A549 (cell line): Measurements from ENCODE around the gene SSBP2. TPM values are rescaled to one million over a fixed set of nuclear protein-coding genes. Genes with fewer than 3 reads are reported as not detected.

Source experiments
- ATAC-seq, 2 experiments: fragments of 200-7000 bp in 1 of 2; fragments of >200 bp in 1 of 2; cut with Nextera tagmentation in 1 of 2; cut with Tn5 transposase in 1 of 2; 3 replicates each; pipeline versions ENCODE4 v1.8.0 to v1.9.1; 2018 to 2020; ENCODE audit warnings: mild to moderate bottlenecking in 1 of 2, moderate library complexity in 1 of 2
- CTCF ChIA-PET: fragments of 300-600 bp; sonication (Branson Sonifier 250); formaldehyde crosslinking; extraction: SDS; loops from one replicate; lab custom pipeline; 2021; ENCODE audit warnings: antibody characterized with exemption, inconsistent platforms; lab: Yijun Ruan, JAX
- POLR2A ChIA-PET: fragments of 350-600 bp; formaldehyde crosslinking; extraction: SDS; loops from one replicate; lab custom pipeline; 2021; ENCODE audit warnings: antibody characterized with exemption, inconsistent platforms; lab: Yijun Ruan, JAX
- DNase-seq, 2 experiments: peaks; one replicate each; pipeline versions ENCODE4 v3.0.0 to v3.0.0-alpha.2; 2011 to 2016; ENCODE audit warnings: low read depth in 1 of 2, low spot score in 1 of 2
- FAIRE-seq: peaks from 2 replicates; lab custom pipeline; 2011; peaks lifted over from hg19 to GRCh38; lab: Jason Lieb, UNC
- H3K27ac ChIP-seq, 2 experiments: fragments of >200 bp; sonication (Bioruptor Twin); formaldehyde crosslinking; 3 replicates each; pipeline ENCODE4 v1.5.1; 2016 to 2017
- H3K4me1 ChIP-seq: fragments of >200 bp; sonication (Bioruptor Twin); formaldehyde crosslinking; 3 replicates; pipeline ENCODE4 v1.6.1; 2016
- H3K4me2 ChIP-seq: fragments of >200 bp; sonication (Bioruptor Twin); formaldehyde crosslinking; 3 replicates; pipeline ENCODE4 v1.6.1; 2016
- H3K4me3 ChIP-seq: fragments of >200 bp; sonication (Bioruptor Twin); formaldehyde crosslinking; 3 replicates; pipeline ENCODE4 v1.5.1; 2016
- H3K9me3 ChIP-seq: fragments of >200 bp; sonication (Bioruptor Twin); formaldehyde crosslinking; 3 replicates; pipeline ENCODE4 v1.6.1; 2016
- CEBPB ChIP-seq, 2 experiments: fragments of >200 bp in 1 of 2; sonication (Bioruptor Twin) in 1 of 2; formaldehyde crosslinking in 1 of 2; IDR thresholded peaks; 2 replicates each; pipeline ENCODE4 v1.6.1; 2012 to 2016
- CHD4 ChIP-seq: fragments of 200-600 bp; sonication (generic); IDR thresholded peaks from 2 replicates; pipeline ENCODE4 v1.6.1; 2016; ENCODE audit warnings: antibody characterized with exemption, mild to moderate bottlenecking, borderline replicate concordance
- EHF ChIP-seq: fragments of 250-450 bp; sonication (Bioruptor Pico); IDR thresholded peaks from 2 replicates; pipeline ENCODE4 v1.5.0; 2020; ENCODE audit warnings: mild to moderate bottlenecking
- EP300 ChIP-seq, 2 experiments: fragments of >200 bp; sonication (Bioruptor Twin); formaldehyde crosslinking; IDR thresholded peaks; 2 replicates in 1 of 2; 3 replicates in 1 of 2; pipeline ENCODE4 v1.6.1; 2016 to 2017
- ESRRA ChIP-seq: fragments of 150-350 bp; IDR thresholded peaks from 2 replicates; pipeline ENCODE4 v1.6.1; 2014; ENCODE audit warnings: mild to moderate bottlenecking, low read length, borderline replicate concordance
- FOSL2 ChIP-seq, 2 experiments: fragments of 450-650 bp in 1 of 2; fragments of >200 bp in 1 of 2; sonication (Bioruptor Twin) in 1 of 2; formaldehyde crosslinking; IDR thresholded peaks; 2 replicates each; pipeline versions ENCODE4 v1.5.0 to v1.6.1; 2016 to 2020; ENCODE audit warnings: mild to moderate bottlenecking in 1 of 2, moderate library complexity in 1 of 2
- FOXS1 ChIP-seq: fragments of 250-450 bp; sonication (Bioruptor Pico); IDR thresholded peaks from 2 replicates; pipeline ENCODE4 v1.5.0; 2020; ENCODE audit warnings: mild to moderate bottlenecking, moderate library complexity
- GATA3 ChIP-seq: IDR thresholded peaks from 2 replicates; pipeline ENCODE4 v1.6.1; 2012; ENCODE audit warnings: borderline replicate concordance
- HDAC2 ChIP-seq: fragments of 200-600 bp; sonication (generic); IDR thresholded peaks from 2 replicates; pipeline ENCODE4 v1.6.1; 2016
- HEYL ChIP-seq: fragments of 250-450 bp; sonication (Bioruptor Pico); IDR thresholded peaks from 2 replicates; pipeline ENCODE4 v1.8.0; 2021; ENCODE audit warnings: mild to moderate bottlenecking, moderate library complexity
- HOXB13 ChIP-seq: fragments of 250-450 bp; sonication (Bioruptor Pico); IDR thresholded peaks from 2 replicates; pipeline ENCODE4 v1.5.0; 2020; ENCODE audit warnings: low read depth, mild to moderate bottlenecking, moderate library complexity
- JUN ChIP-seq, 2 experiments: fragments of >200 bp; sonication (Bioruptor Twin); formaldehyde crosslinking; IDR thresholded peaks; 2 replicates in 1 of 2; 3 replicates in 1 of 2; pipeline ENCODE4 v1.6.1; 2016 to 2017
- KDM1A ChIP-seq: fragments of 200-600 bp; sonication (generic); IDR thresholded peaks from 2 replicates; pipeline ENCODE4 v1.6.1; 2016; ENCODE audit warnings: low read depth, mild to moderate bottlenecking
- KDM5A ChIP-seq: fragments of 200-600 bp; sonication (generic); IDR thresholded peaks from 2 replicates; pipeline ENCODE4 v1.6.1; 2016; ENCODE audit warnings: antibody characterized with exemption, mild to moderate bottlenecking
- NFE2L2 ChIP-seq: fragments of 150-350 bp; conservative IDR thresholded peaks from 2 replicates; pipeline ENCODE4 v1.6.1; 2014; ENCODE audit warnings: low read length
- NPAS2 ChIP-seq: fragments of 250-450 bp; sonication (Bioruptor Pico); IDR thresholded peaks from 2 replicates; pipeline ENCODE4 v1.8.0; 2022; ENCODE audit warnings: mild to moderate bottlenecking, moderate library complexity, borderline replicate concordance
- POLR2A ChIP-seq: IDR thresholded peaks from 2 replicates; pipeline ENCODE4 v1.6.1; 2012; ENCODE audit warnings: mild to moderate bottlenecking, low read length
- RAD21 ChIP-seq, 2 experiments: fragments of >200 bp in 1 of 2; sonication (Bioruptor Twin) in 1 of 2; formaldehyde crosslinking in 1 of 2; IDR thresholded peaks in 1 of 2; conservative IDR thresholded peaks in 1 of 2; 2 replicates in 1 of 2; 3 replicates in 1 of 2; pipeline ENCODE4 v1.6.1; 2012 to 2018; ENCODE audit warnings: inconsistent platforms in 1 of 2
- RFX5 ChIP-seq: fragments of 450-650 bp; IDR thresholded peaks from 2 replicates; pipeline ENCODE4 v1.7.1; 2014; ENCODE audit warnings: antibody characterized with exemption, mild to moderate bottlenecking, moderate library complexity
- RNF2 ChIP-seq: fragments of 200-600 bp; sonication (generic); IDR thresholded peaks from 2 replicates; pipeline ENCODE4 v1.6.1; 2016; ENCODE audit warnings: low read depth, mild to moderate bottlenecking, antibody characterized with exemption, moderate library complexity, borderline replicate concordance
- SMC3 ChIP-seq: fragments of >200 bp; sonication (Bioruptor Twin); formaldehyde crosslinking; IDR thresholded peaks from 3 replicates; pipeline ENCODE4 v1.6.1; 2018; ENCODE audit warnings: inconsistent platforms
- SREBF2 ChIP-seq: fragments of 450-650 bp; IDR thresholded peaks from 2 replicates; pipeline ENCODE4 v1.6.1; 2014; ENCODE audit warnings: mild to moderate bottlenecking, moderate library complexity
- TFCP2L1 ChIP-seq: fragments of 250-450 bp; sonication (Bioruptor Pico); IDR thresholded peaks from 2 replicates; pipeline ENCODE4 v1.5.0; 2021; ENCODE audit warnings: mild to moderate bottlenecking
- TP53 ChIP-seq: fragments of 250-450 bp; sonication (Bioruptor Pico); IDR thresholded peaks from 2 replicates; pipeline ENCODE4 v1.5.0; 2021; ENCODE audit warnings: mild to moderate bottlenecking, moderate library complexity
- WGBS: methylation state at CpG from one replicate; pipeline ENCODE4 v1.1.6; 2017; ENCODE audit errors: missing lambda C conversion rate; 5-methylcytosine and 5-hydroxymethylcytosine counted together
- polyA plus RNA-seq, 4 experiments: library from polyadenylated mRNA; depleted of rRNA in 3 of 4; stranded (reverse); fragments of >200 nt; fragmentation: RNase III in 1 of 4; extraction: RNeasy Plus Mini Kit Qiagen cat#74134 plus additional on column Dnase treatment in 1 of 4; gene quantifications; 2 replicates in 3 of 4; 3 replicates in 1 of 4; pipeline ENCODE4 v1.2.3, GENCODE V29; 2011 to 2017
- TF ChIP-seq, protein P1 (sequence below): fragments of >200 bp; sonication (Bioruptor Twin); formaldehyde crosslinking; IDR thresholded peaks from 3 replicates; pipeline ENCODE4 v1.5.1; 2016
- TF ChIP-seq, protein P2 (sequence below): fragments of 250-450 bp; sonication (Bioruptor Pico); IDR thresholded peaks from 2 replicates; pipeline ENCODE4 v1.5.0; 2021; ENCODE audit warnings: mild to moderate bottlenecking, moderate library complexity, borderline replicate concordance
- TF ChIP-seq, protein P3 (sequence below): IDR thresholded peaks from 2 replicates; pipeline ENCODE4 v1.6.1; 2012
- TF ChIP-seq, protein P4 (sequence below): fragments of >200 bp; sonication (Bioruptor Twin); formaldehyde crosslinking; IDR thresholded peaks from 2 replicates; pipeline ENCODE4 v1.6.1; 2016
- TF ChIP-seq, protein P5 (sequence below): fragments of >200 bp; sonication (Bioruptor Twin); formaldehyde crosslinking; IDR thresholded peaks from 3 replicates; pipeline ENCODE4 v1.6.1; 2016

The SSBP2 gene
- polyA plus RNA-seq, 2 of the 4 experiments (the other 2 are of a cell fraction), result 4.5 to 14.2 TPM

DNA sequence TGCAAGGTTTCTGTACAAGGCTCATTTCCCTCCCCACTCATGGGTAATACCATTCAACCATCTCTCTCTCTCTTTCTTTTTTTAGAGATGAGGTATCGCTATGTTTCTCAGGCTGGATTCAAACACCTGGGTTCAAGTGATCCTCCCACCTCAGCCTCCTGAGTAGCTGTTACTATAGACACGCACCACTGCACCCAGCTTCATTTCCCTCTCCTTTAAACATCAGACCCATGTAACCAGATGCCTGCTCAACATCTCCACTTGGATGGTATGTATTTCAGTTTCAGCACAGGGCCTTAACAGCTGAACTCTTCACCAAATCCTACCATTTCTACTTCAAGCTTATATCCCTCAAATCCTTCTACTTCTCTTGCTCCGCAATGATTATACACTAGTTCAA lies 117.4 kb downstream of the SSBP2 start:
- Histone ChIP-seq H3K9me3 (no peaks in the 10 kb centered on the region), H3K4me3 (no peak overlapping the region), H3K4me1 (no peaks in the 10 kb centered on the region), H3K27ac (no peak overlapping the region), H3K4me2 (no peak overlapping the region)
- TF ChIP-seq NPAS2, result no peak
- no peak for TF ChIP-seq FOXS1 (CRISPR knock-in tag)
- TF ChIP-seq TFCP2L1 (CRISPR knock-in tag), result no peak
- no peak for TF ChIP-seq CEBPB (IDR thresholded peaks at IDR 0.05)
- TF ChIP-seq, protein P1, sequence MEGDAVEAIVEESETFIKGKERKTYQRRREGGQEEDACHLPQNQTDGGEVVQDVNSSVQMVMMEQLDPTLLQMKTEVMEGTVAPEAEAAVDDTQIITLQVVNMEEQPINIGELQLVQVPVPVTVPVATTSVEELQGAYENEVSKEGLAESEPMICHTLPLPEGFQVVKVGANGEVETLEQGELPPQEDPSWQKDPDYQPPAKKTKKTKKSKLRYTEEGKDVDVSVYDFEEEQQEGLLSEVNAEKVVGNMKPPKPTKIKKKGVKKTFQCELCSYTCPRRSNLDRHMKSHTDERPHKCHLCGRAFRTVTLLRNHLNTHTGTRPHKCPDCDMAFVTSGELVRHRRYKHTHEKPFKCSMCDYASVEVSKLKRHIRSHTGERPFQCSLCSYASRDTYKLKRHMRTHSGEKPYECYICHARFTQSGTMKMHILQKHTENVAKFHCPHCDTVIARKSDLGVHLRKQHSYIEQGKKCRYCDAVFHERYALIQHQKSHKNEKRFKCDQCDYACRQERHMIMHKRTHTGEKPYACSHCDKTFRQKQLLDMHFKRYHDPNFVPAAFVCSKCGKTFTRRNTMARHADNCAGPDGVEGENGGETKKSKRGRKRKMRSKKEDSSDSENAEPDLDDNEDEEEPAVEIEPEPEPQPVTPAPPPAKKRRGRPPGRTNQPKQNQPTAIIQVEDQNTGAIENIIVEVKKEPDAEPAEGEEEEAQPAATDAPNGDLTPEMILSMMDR, result no peak
- no peak for TF ChIP-seq GATA3
- no peak for TF ChIP-seq NFE2L2
- no peak for TF ChIP-seq HOXB13 (CRISPR knock-in tag)
- TF ChIP-seq TP53 (CRISPR knock-in tag), result no peak
- no peak for TF ChIP-seq RAD21 (conservative IDR thresholded peaks at IDR 0.05 in 1 of 2, IDR thresholded peaks at IDR 0.05 in 1 of 2)
- no peak for TF ChIP-seq SREBF2
- TF ChIP-seq, protein P2, sequence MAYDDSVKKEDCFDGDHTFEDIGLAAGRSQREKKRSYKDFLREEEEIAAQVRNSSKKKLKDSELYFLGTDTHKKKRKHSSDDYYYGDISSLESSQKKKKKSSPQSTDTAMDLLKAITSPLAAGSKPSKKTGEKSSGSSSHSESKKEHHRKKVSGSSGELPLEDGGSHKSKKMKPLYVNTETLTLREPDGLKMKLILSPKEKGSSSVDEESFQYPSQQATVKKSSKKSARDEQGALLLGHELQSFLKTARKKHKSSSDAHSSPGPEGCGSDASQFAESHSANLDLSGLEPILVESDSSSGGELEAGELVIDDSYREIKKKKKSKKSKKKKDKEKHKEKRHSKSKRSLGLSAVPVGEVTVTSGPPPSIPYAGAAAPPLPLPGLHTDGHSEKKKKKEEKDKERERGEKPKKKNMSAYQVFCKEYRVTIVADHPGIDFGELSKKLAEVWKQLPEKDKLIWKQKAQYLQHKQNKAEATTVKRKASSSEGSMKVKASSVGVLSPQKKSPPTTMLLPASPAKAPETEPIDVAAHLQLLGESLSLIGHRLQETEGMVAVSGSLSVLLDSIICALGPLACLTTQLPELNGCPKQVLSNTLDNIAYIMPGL (CRISPR knock-in tag), result no peak
- TF ChIP-seq, protein P3, sequence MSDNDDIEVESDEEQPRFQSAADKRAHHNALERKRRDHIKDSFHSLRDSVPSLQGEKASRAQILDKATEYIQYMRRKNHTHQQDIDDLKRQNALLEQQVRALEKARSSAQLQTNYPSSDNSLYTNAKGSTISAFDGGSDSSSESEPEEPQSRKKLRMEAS, result no peak
- TF ChIP-seq RFX5, result no peak
- no peak for TF ChIP-seq CHD4
- POLR2A ChIA-PET, result no interaction called here
- ATAC-seq (no peak), FAIRE-seq (no peak), DNase-seq (no peak)
- CTCF ChIA-PET, result interaction anchor here (0.6 to 0.8 kb wide), 2 partner anchors 45 to 347 kb away, joined by 3 read pairs; no protein-coding TSS in a partner anchor
- 97% methylated on average over 3 of the region's 3 CpGs for WGBS

DNA sequence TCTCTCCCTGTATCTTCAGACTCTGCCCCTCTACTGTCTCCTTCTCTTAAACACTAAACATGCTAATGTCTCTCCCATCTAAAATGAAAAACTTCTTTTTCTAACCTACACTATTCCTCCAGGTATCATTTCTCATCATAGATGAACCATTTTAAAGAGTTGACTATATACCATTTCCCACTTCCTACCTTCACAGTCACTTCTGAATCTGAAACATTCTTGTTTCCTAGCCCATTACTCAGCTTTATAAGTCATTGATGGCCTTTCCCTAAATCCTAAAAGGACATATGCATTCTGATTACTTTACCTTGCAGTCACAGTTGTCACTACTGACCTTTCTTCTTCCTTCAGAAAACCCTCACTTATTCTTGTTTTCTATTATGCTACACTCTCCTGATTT lies 118.2 kb downstream of the SSBP2 start:
- Histone ChIP-seq H3K4me3 (no peak overlapping the region), H3K4me1 (no peaks in the 10 kb centered on the region), H3K27ac (no peak overlapping the region), H3K9me3 (no peaks in the 10 kb centered on the region), H3K4me2 (no peak overlapping the region)
- TF ChIP-seq FOSL2 (IDR thresholded peaks at IDR 0.05) (no peak), FOSL2 (CRISPR knock-in tag; IDR thresholded peaks at IDR 0.05) (no peak), SMC3 (no peak), TP53 (CRISPR knock-in tag) (no peak), NPAS2 (no peak), HDAC2 (no peak), RNF2 (no peak), ESRRA (no peak), EHF (CRISPR knock-in tag) (no peak), HEYL (no peak), JUN (IDR thresholded peaks at IDR 0.05) (no peak), NFE2L2 (no peak), KDM5A (no peak), EP300 (IDR thresholded peaks at IDR 0.05) (no peak), POLR2A (no peak), RFX5 (no peak), HOXB13 (CRISPR knock-in tag) (no peak), KDM1A (no peak)
- TF ChIP-seq, protein P4, sequence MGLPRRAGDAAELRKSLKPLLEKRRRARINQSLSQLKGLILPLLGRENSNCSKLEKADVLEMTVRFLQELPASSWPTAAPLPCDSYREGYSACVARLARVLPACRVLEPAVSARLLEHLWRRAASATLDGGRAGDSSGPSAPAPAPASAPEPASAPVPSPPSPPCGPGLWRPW, result no peak
- TF ChIP-seq, protein P3, result no peak
- TF ChIP-seq, protein P5, sequence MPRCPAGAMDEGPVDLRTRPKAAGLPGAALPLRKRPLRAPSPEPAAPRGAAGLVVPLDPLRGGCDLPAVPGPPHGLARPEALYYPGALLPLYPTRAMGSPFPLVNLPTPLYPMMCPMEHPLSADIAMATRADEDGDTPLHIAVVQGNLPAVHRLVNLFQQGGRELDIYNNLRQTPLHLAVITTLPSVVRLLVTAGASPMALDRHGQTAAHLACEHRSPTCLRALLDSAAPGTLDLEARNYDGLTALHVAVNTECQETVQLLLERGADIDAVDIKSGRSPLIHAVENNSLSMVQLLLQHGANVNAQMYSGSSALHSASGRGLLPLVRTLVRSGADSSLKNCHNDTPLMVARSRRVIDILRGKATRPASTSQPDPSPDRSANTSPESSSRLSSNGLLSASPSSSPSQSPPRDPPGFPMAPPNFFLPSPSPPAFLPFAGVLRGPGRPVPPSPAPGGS, result no peak
- DNase-seq (no peak), ATAC-seq (no peak), FAIRE-seq (no peak)
- ChIA-PET POLR2A (no interaction called here), CTCF (no interaction called here)
